Midbrain (tissue), 1 donor: Measurements from ENCODE around the gene DCBLD2.

ENCODE experiments used
- DNase-seq: peaks from one replicate; lab custom pipeline; 2025; lab: John Stamatoyannopoulos, UW

Gene DCBLD2

GRCh38 chr3:98901392-98902350, at the start of gene DCBLD2:
Gene DCBLD2, minus strand, starts transcription at chr3:98901695. Its CDS starts 369 bp downstream, at chr3:98901326.
- peak; percentile 99 for DNase-seq

GRCh38 chr3:98945666-98946065, 44.2 kb upstream of the DCBLD2 start:
- DNase-seq, result no peak

- DNase-seq, result no peak
Observed at GRCh38 chr3:98945101-98945524, 43.6 kb upstream of the DCBLD2 start.

- no peak for DNase-seq
Observed at GRCh38 chr3:98930413-98930812, 28.9 kb upstream of the DCBLD2 start.

GRCh38 chr3:98921957-98922356, 20.5 kb upstream of the DCBLD2 start:
- DNase-seq, result no peak

- no peak for DNase-seq
Observed at GRCh38 chr3:98920166-98920565, 18.7 kb upstream of the DCBLD2 start.

- DNase-seq, result no peak
Observed at GRCh38 chr3:98918586-98918985, 17.1 kb upstream of the DCBLD2 start.

GRCh38 chr3:98917608-98918007, 16.1 kb upstream of the DCBLD2 start:
- no peak for DNase-seq

GRCh38 chr3:98914210-98915080, 12.9 kb upstream of the DCBLD2 start:
- DNase-seq, result no peak

GRCh38 chr3:98912448-98912847, 11.0 kb upstream of the DCBLD2 start:
- DNase-seq, result no peak

GRCh38 chr3:98906230-98906629, 4.7 kb upstream of the DCBLD2 start:
- no peak for DNase-seq

- no peak for DNase-seq
Observed at GRCh38 chr3:98903705-98904481, 2.4 kb upstream of the DCBLD2 start.

GRCh38 chr3:98903099-98903498, 1.6 kb upstream of the DCBLD2 start:
- DNase-seq, result no peak

GRCh38 chr3:98902351-98902740, 851 bp upstream of the DCBLD2 start:
- DNase-seq, result peak; percentile 31

GRCh38 chr3:98901119-98901391, 440 bp downstream of the DCBLD2 start:
- peak; percentile 42 for DNase-seq

- DNase-seq, result no peak
Observed at GRCh38 chr3:98900265-98901118, 1.0 kb downstream of the DCBLD2 start.

- DNase-seq, result no peak
Observed at GRCh38 chr3:98897701-98898100, 3.8 kb downstream of the DCBLD2 start.

GRCh38 chr3:98894791-98895576, 6.5 kb downstream of the DCBLD2 start:
- DNase-seq, result no peak

- no peak for DNase-seq
Observed at GRCh38 chr3:98893740-98894139, 7.8 kb downstream of the DCBLD2 start.

- DNase-seq, result no peak
Observed at GRCh38 chr3:98892263-98892662, 9.2 kb downstream of the DCBLD2 start.
